PC-9 (cell line): Measurements from ENCODE around the gene MYDGF.

Experiments used
- CTCF ChIP-seq: fragments of 200-600 bp; sonication (generic); conservative IDR thresholded peaks from 2 replicates; pipeline ENCODE4 v1.6.1; 2017; ENCODE audit warnings: mixed run types, antibody characterized with exemption, mild to moderate bottlenecking, moderate library complexity
- EZH2 ChIP-seq: fragments of 200-600 bp; sonication (generic); IDR thresholded peaks from 2 replicates; pipeline ENCODE4 v1.8.0; 2017; ENCODE audit warnings: antibody characterized with exemption, low read depth

DNA sequence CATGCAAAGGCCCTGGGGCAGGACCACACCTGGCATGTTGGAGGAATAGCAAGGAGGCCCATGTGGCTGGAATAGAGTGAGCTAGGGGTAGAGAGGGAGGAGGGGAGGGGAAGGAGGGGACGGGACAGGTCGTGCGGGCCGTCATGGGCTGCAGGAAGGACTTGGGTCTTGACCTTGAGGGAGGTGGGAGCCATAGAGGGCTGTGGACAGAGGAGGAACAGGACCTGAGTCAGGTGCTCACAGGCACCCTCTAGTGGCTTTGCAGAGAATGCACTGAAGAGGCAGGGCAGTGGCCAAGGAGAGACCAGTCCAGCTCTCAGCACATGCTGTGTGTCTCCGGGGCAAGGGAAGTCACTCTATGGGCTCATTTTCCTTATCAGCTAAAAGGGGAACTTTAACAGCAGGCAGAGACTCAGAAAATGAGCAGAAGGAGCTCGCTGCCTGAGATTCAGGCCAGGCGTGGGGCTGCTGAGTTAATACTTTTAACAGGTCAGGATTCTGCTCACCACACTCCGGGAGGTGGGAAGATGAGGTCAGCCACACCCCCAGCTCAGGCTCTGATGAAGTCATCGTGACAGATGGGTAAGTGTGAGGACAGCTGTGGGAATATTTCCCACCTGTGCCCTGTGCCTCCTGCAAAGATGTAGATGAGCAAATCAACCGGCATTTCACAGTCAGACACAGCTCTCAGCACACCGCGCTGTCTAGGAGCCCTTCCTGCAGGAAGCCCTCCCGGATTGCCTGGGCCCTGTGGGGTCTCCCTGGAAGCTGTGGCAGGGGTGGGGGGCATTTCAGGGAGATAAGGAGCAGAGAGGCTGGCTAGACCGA, 36.8 kb downstream of the MYDGF start:
- TF ChIP-seq CTCF (peak; percentile 55), EZH2 (no peak)
